Measurements from ENCODE around the gene THSD1.

THSD1 gene, protein sequence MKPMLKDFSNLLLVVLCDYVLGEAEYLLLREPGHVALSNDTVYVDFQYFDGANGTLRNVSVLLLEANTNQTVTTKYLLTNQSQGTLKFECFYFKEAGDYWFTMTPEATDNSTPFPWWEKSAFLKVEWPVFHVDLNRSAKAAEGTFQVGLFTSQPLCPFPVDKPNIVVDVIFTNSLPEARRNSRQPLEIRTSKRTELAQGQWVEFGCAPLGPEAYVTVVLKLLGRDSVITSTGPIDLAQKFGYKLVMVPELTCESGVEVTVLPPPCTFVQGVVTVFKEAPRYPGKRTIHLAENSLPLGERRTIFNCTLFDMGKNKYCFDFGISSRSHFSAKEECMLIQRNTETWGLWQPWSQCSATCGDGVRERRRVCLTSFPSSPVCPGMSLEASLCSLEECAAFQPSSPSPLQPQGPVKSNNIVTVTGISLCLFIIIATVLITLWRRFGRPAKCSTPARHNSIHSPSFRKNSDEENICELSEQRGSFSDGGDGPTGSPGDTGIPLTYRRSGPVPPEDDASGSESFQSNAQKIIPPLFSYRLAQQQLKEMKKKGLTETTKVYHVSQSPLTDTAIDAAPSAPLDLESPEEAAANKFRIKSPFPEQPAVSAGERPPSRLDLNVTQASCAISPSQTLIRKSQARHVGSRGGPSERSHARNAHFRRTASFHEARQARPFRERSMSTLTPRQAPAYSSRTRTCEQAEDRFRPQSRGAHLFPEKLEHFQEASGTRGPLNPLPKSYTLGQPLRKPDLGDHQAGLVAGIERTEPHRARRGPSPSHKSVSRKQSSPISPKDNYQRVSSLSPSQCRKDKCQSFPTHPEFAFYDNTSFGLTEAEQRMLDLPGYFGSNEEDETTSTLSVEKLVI

DNA sequence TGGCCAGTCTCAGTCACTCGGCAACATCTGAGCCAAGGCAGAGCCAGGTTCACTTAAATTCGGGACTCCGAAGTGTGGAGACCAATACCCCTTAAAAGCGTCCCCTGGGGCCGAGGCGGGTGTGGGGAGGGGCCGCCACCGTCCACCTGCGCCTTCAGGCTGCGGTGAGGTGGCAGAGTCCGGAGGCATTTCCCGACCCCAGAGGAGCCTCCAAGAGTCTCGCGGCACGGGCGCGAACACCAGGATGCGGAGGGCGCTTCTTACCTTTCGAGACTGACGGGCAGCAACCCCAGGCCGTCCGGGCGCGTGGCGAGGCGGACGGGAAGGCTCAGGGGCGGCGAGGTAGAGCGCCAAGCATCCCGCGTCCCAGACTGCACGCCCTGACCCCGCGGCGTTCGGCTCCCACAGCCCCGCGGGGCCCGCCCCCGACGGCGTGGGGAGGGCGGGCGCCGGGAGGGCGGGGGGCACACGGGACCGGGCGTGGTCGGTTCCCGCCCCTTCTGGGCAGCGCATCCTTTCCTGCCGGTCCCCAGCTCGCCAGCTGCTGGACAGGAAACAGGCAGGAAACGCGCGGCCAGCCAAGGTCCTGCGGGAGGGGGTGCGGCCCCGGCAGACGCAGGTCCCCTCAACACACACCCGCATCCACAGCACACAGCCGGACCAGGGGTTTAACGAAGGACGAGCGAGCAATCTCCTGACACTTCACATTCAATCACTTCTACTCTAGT is at the start of gene THSD1:
Gene THSD1, minus strand, starts transcription at position 406 of the 728 bp plus-strand sequence. CDS start 3,572 bp downstream, outside the sequence.
- peak; percentile 37 for DNase-seq

DNA sequence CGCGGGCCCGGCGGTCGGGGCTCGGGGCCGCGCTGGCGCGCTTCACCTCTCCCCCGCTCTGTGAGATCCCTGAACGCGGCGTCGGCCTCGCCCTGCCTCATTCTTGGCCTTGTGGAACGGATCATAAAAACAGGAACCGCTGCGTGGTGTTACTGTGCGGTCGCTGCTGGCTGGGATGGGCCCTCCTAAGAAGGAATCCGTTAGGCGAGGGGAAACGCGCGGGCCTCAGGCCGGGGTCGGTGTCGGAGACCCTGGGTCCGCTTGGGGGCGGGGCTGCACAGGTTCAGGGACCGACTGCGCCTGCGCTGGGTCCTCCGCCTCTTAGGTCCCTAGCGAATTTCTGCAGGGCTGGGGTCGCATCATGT is 49.7 kb upstream of the THSD1 start:
- peak; percentile 89 for DNase-seq

DNA sequence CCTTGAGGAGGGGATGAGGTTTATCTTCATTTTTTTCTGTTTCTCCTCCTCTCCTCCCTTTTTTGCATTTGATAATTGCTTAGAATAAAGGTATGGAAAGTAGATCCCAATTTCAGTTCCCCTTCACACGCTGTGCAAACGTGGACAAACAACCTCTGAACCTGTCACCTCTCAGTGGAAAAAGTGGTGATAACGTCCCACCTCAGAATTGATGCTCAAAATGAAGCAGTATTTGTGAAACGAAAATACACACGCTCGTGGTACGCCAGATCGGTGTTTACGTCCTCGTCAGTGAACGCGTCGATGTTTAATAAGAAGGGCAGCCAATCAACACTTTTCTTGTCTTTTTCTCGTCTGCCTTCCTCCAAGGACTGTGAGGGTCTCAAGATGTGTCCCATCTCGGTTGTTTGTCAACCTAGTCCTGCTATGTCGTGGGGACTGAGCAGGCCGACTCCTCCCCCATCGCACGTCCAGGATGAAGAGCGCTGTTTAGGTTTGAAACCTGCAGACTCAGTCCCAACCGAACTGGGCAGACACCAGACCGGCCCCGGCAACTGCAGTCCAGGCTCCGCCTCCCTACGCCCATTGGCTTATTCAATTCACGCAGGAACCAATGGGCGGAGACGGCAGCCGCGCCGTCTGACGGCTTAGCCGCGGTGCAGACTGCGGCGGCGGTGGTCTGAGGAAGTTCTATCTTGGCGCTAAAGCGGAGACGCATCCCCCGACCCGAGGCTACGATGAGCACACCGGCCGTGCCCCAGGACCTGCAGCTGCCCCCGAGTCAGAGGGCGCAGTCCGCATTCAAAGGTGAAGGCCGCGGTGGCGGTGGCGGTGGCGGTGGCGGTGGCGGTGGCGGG is 49.1 kb upstream of the THSD1 start, which contains the start of gene CKAP2:
Gene CKAP2, plus strand, starts transcription at position 659 of the 857 bp plus-strand sequence. Its CDS starts 79 bp downstream, at position 738.
- peak; percentile 97 for DNase-seq

DNA sequence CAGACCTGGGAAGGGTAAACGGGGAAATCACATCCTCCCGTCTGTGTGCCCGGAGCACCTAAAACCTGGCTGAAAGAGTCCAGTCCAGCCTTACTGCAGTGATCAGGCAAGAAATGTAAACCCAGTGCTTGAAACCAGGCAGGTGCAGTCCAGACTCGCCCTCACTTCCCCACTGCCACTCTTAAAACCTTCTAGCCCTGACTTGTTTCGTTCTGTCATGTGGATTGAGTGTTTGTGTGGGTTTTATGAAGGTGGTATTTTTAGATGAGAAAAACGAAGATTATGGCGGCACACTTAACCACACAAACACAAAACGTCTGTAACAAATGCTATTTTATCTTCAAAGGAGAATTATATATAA is 48.5 kb upstream of the THSD1 start:
- peak; percentile 11 for DNase-seq

DNA sequence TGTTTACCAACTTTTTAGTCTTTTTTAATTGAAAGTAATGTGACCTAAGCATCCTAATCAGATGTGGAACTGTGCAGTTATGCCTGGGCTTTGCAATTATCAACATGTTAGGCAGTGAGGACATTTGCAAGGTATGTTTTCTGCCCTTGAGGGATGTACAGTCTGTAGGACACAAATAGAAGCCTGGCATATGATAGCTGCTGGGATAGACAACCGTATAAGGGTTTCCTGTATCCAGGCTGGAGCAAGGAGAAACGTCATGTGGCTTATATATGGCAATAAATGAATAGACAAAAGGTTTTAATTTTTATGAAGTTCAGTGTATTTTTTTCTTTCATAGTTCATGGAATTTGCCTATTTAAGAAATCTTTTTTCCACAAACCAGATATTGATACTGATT is 46.5 kb upstream of the THSD1 start:
- no peak for DNase-seq

DNA sequence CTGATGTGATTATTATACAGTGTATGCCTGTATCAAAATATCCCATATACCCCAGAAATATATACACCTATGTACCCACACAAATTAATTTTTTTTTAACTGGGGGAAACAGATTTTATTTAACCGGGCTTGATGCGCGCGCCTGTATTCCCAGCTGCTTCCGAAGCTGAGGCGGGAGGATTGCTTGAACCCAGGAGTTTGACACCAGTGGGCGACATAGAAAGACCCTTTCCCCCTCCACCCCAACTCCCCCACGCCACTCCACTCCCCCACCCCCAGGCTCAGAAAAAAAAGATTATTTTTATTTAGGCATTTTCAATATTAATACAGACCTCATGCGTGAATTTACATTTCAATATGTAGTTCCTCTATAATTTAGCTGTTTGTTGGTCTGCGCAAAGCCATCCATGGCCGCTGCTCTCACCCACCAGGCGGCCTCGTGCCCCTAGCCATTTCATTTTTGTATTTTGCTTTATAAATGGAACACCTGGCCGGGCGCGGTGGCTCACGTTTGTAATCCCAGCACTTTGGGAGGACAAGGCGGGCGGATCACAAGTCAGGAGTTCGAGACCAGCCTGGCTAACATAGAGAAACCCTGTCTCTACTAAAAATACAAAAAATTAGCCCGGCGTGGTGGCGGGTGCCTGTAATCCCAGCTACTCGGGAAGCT is 45.3 kb upstream of the THSD1 start:
- DNase-seq, result no peak

DNA sequence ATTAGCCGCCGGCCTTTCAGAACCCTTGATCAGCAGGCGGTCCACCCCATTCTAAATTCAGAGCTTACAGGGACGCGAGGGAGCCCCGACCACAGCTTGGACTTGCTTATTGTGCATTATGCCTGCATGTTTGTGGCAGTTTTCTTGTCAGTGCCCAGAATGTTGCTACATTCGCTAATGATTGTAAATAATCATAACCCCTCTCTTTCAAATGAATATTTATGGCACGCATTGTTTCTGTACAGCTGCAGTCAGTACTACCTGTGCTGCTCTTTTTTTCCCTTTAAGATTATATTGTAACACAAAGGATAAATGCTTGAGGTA is 44.8 kb upstream of the THSD1 start:
- no peak for DNase-seq

DNA sequence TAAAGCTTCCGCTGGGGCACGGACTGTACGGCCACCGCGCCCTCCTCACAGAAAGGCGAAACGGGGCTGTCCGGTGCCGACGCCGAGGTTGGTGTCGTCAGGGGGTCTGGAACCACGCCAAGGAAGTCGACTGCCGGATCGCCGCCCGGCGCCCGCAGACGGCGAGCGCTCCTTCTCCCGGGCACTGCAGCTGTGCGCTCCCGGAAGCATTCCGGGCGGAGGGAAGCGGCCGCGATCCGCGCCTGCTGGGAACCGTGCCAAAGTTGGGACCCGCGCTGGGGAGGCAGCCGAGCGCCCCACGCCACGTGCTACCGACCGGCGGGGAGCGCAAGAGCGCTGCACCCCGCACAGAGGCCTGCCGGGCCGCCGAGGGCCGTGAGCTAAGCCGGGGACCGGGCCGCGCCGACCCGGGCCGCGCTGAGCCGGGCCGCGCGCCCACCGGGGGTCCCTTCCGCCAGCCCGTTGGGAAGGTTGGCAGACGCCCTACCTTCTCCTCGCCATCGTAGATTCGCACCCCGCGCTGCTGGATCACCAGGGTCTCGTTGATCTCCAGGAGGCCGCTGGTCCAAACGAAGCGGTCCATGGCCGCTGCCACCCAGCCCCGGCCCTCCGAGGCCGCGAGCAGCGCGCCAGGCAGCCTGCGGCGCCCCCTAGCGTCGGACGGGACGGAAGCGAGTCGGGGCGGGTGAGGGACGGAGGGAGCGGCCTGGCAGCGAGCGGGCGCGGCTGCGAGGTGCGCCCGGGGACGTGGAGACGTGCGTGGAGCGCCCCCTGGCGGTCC is 44.2 kb upstream of the THSD1 start, which contains the start of gene VPS36:
Gene VPS36, minus strand, starts transcription at position 623 of the 781 bp plus-strand sequence. Its CDS starts 40 bp downstream, at position 583.
- DNase-seq, result peak; percentile 95

DNA sequence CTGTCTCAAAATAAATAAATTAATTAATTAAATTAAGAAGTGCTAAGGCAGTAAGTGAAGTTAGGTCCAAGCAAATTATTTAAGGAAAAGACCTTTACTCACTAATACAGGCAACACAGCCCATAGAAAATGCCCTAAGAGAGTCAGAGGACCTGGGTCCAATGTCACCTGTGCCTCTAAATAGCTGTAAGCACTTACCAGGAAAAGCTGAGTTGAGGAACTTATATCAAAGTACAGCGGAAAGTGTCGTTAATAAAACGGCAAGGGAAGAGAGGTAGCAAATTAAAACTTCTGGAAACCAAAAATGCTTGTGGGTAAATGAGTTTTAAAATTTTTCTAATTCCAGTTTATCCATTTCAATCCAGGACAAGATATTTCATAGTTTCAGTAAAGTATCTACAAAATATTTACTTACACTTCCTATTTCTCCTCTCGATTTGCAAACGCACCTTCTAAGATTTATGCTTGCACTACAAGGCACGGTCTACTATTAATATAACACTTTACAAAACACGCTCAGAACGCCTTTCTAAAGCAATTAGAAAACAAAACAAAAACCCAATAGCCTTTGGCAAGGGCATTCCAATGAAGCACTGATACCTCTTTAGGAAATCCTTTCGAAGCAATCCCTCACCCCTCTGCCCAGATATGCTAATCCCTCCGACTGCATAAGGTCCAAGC is 43.5 kb upstream of the THSD1 start:
- DNase-seq, result no peak

DNA sequence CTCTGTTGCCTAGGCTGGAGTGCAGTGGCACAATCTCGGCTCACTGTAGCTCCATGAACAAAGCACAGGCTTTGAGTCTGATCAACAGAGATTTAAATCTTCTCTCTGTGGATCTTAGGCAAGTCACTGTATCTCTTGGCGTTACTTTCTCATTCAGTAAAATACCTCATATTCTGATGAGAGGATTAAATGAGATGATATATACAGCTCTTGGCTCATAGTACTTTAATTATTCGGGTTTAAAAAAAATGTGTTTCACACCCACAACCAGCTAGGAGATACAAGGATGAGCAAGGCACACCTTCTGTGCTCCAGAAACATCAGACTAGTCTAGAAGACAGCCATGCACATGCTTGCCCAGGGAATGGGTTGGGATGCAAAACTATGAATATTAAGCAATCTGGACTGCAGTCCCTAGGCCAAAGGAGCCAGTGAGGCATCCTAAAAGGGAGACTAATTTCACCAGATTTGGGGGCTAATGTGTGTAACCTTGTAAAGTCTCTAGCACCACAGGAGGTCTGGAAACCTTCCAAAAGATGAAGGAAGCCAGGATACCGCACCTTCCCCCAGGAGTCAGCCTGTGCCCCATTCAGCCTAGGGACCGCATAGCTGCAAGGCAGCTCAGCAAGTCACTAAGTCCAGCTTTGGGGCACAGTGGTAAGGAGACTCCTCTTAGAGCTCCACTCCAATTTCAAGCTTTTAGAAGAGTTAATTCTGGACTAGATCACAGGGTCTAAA is 42.0 kb upstream of the THSD1 start:
- no peak for DNase-seq

DNA sequence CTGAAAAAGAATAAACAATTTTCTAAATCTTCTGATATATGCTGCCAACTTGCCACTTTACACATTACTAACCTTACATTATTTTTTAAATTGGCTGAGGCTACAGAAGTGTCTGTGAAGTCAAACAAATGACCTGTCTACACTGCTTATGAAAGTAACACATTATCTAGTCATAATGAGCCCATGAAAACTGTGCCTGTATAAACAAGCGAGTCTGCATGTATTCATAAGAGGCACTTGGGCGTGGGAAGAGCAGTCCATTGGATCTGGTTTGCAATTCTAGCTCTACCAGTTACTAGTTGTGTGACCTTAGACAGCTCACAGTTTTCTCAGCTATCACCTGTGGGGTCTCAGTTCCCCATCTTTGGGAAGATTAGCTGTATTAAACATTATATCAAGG is 41.4 kb upstream of the THSD1 start:
- peak; percentile 15 for DNase-seq

DNA sequence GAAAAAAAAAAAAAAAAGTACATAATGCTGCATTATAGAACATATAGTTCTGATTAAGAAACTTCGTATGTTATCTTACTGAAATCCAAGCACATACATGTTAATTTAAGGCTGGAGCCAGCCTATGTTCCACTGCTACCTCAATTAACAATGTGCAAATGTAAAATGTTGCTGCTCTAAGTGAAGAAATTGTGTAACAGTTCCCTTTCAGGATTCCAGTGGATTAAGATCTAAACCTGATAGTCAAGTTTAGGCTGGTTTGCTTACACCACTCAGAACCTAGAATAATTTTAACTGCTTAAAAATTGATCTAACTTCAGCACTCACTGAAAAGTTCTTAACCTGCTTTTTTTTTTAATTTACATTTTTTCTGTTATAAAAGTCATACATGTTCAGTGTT is 40.3 kb upstream of the THSD1 start:
- DNase-seq, result no peak

DNA sequence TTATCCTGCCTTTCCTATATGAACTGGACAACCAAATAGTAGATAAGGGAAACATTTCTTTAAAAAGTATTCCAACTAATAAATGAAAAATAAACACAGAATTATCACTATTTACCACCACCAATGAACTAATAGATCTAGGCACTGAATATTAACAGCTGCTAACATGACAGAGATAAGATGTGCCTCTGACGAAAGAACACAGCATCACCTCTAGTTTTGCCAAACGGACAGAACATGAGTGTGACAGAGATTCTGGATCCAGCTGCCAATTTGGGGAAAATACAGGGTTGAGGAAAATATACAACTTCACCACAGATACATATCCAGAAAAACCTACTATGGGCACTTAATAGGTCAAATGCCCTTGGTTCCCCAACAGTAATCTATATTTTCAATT is 26.5 kb upstream of the THSD1 start:
- DNase-seq, result no peak

DNA sequence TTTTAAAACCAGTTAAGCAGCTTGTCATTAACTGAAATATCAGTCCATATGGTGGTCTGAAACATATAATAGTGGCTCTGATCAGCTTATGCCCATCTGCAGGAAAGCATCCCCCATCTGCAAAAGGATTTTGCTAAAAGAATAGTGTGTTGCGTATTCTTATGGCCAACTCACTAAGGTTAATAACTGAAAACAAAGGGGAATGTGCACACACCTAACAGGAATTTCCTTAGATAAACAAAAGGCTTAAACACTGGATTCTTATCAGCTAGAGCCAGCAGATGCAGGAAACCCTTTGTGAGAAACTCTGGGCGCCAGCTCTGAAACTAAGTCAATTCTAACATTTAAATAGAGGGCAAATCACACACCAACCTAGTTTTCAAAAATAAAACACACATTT is 22.3 kb upstream of the THSD1 start:
- DNase-seq, result no peak

DNA sequence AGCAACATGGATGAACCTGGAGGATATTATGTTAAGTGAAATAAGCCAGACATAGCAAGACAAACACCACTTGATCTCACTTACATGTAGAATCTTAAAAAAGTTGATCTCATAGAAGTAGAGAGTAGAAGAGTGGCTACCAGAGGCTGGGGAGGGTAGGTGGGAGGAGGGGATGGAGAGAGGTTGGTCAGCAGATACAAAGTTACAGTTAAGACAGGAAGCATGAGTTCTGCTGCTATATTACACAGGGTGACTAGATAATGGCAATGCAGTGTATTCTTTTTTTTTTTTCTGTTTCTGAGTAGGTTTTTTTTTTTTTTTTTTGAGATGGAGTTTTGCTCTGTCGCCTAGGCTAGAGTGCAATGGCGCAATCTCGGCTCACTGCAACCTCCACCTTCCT is 15.2 kb upstream of the THSD1 start:
- DNase-seq, result no peak

DNA sequence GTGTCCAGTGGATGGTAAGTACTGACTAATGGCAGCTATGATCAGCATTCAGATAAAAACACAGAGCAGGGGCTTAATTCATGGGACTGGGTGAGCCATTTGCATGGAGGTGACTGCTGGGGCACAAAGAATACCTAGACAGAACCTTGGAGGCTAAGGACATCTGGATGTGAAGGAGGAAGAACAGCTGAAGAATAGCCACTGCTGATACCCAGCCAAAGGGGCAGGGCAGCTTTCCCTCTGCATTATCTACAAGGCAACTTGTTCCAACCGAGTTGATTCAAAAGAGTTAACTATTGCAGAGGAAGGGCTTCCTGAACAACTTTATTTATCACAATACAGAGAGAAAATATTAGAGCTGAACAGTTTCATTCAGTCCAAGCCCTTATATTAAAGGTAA is 13.1 kb upstream of the THSD1 start:
- DNase-seq, result no peak

DNA sequence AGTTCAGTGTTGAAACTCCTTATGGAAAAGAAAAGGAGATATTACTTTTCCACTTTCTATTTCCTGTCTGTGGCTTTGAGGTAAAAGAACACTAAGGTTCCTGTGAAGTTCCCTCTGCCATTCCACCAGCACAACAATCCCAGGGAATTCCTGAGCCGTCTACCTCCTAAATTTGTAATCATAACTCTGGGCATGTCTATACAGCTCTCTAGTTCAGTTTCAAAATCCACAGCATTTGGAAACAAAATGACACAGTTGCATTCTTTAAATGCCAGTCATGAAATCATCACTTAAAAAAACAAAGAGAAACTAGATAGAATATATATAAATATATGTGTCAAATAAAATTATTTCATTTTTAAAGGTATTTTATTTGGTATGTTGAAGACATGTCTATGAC is 9.0 kb upstream of the THSD1 start:
- DNase-seq, result no peak

DNA sequence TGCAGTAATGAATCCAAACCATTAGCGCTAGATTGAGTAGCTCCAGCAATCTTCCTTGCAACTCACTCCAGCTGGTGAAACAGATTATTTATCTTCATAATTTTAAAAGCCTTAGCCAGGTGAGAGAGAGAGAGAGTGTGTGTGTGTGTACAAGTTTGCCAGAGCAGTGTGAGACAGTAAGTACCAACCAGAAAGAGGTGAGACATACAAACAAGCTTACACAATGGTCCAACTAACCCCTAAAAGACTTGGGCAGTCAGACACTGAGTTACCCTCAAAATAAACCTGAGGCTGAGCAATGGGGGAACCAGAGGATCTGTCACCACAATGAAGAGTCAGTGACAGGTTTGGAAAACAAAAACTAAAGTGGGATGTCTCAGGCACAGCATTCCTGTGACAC is 8.1 kb upstream of the THSD1 start:
- no peak for DNase-seq

DNA sequence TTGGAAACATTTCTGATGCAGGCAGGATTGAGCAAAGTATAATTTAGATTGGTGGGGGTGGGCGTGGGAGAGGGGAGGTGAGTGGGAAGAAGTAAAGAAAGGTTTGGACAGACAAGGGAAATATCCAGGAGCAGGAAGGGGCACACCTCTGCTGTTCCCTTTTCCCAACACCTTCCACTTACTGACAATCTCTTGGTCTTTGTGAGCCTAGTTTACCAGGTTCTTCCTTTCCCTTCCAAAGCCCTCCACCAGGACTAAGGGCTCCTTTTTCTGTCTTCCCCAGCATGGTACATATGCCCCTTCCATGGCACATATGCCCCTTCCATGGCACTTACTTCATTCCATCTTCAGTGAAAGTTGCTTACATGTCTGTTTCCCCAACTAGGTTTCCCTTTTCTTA is 6.2 kb upstream of the THSD1 start:
- DNase-seq, result no peak

DNA sequence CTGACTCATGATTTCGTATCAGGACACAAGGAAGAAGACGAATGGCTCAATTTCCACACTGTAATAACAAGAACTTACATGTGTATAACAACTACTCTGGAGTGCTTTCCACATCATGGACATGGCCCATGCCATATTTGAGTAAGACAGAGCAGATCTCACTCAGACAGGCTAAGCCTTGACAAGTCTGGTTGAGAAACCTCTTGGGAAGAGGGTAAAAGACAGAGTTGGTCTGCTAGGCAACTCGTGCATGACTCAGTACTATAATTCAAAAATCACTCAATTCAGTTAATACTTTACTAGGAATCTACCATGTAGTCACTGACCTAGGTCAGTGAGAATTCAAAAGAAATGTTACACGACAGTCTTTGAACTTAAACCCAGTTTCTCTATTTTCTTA is 5.7 kb upstream of the THSD1 start:
- DNase-seq, result no peak
